Measurements from ENCODE around the gene HERC2. TPM values are rescaled to one million over a fixed set of nuclear protein-coding genes. Genes with fewer than 3 reads are reported as not detected.
"Not testable (repeated sequence)": the region's sequence is repeated elsewhere in the genome, so short reads cannot be mapped to it uniquely, and the experiment has no call there.

The HERC2 gene
- total and polyA plus RNA-seq, 10 donors = 16.1 to 79.8 (median 58.9) TPM

DNA sequence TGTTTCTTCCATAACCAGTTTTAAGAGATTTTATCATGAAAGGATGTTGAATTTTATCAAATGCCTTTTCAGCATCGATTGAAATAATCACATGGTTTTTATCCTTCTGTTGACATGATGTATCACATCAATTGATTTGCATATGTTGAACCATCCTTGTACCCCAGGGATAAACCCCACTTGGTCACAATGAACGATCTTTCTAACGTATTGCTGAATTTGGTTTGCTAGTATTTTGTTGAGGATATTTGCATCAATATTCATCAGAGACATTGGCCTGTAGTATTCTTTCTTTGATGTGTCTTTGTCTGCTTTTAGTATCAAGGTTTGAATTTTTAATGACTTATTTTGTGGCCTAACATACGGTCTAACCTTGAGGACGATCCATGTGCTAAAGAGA is 13.3 kb downstream of the HERC2 start:
- 96 to 99% (median 97%) methylated on average over 5 of the region's 5 CpGs for WGBS, 5 donors
- intact Hi-C loops (cut with DNase I; ENCODE audit: low total_unique reads); DNase-seq: not testable (repeated sequence)

DNA sequence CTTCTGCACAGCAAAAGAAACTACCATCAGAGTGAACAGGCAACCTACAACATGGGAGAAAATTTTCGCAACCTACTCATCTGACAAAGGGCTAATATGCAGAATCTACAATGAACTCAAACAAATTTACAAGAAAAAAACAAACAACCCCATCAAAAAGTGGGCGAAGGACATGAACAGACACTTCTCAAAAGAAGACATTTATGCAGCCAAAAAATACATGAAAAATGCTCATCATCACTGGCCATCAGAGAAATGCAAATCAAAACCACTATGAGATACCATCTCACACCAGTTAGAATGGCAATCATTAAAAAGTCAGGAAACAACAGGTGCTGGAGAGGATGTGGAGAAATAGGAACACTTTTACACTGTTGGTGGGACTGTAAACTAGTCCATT is 16.3 kb downstream of the HERC2 start:
- H3K27me3 ChIP-seq (replicated peaks in 1 of 7); H3K4me1 ChIP-seq; intact Hi-C loops (cut with DNase I; ENCODE audit: low total_unique reads); H3K4me3 ChIP-seq; DNase-seq; H3K27ac ChIP-seq: not testable (repeated sequence)
- 94 to 100% (median 95%) methylated on average over 1 to 2 of the region's 2 CpGs for WGBS, 5 donors
- H3K9me3 ChIP-seq = peaks cover 0 to 27% (median 11%) of the 10 kb centered on the region in 8 donors
- peaks cover 0 to 19% (median 0%) of the 10 kb centered on the region in 6 donors for H3K36me3 ChIP-seq

More for the DNA sequence above, 13.3 kb downstream of the HERC2 start:
- not testable (repeated sequence) for H3K4me1 ChIP-seq; H3K27ac ChIP-seq; H3K27me3 ChIP-seq (replicated peaks in 1 of 7); H3K4me3 ChIP-seq
- Histone ChIP-seq H3K9me3 (peaks cover 0 to 27% (median 11%) of the 10 kb centered on the region in 8 donors), H3K36me3 (peaks cover 0 to 37% (median 0%) of the 10 kb centered on the region in 6 donors)

DNA sequence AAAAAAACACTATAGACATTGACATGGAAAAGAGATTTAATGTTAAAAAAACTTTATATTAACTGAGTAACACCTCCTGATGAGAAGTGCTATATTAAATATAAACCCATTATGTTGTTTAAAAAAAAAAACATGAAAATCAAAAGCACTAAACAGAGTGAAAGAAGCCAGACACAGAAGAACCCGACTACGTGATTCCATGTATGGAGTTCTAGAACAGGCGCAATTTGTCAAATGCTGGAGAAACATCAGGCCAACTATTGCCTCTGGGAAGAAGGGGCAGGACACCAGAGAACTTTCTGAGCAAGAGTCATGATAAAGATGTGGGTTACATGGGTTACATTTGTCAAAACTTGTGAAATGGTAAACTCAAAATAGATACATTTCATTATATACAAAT is 24.5 kb downstream of the HERC2 start:
- H3K27ac ChIP-seq; H3K4me1 ChIP-seq; H3K9me3 ChIP-seq; DNase-seq; intact Hi-C loops (cut with DNase I; ENCODE audit: low total_unique reads); H3K4me3 ChIP-seq; H3K27me3 ChIP-seq (replicated peaks in 1 of 7): not testable (repeated sequence)
- peaks cover 0 to 22% (median 2%) of the 10 kb centered on the region in 6 donors for H3K36me3 ChIP-seq
- 94 to 98% (median 97%) methylated on average over 3 of the region's 3 CpGs for WGBS, 5 donors

DNA sequence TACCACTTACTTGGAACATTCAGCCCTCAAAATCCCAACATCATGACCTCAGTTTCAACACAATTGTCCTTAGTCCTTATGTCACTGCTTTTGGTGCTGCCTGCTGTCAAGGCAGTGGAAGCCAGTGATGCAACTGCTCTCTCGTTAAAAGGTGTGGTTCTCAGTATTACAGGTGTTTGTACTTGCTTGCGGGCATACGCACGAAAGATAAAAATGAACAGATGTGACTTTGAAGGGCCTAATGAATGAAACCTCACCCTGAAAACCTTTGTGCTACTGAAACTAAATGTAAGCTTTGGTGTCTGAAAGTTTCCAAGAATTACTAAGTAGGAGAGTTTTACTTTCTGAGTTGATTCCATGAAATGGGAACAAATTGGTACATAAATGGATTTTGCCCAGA is 25.2 kb downstream of the HERC2 start:
- H3K9me3 ChIP-seq; H3K4me1 ChIP-seq; DNase-seq; H3K27me3 ChIP-seq (replicated peaks in 1 of 7); H3K4me3 ChIP-seq; H3K27ac ChIP-seq; intact Hi-C loops (cut with DNase I; ENCODE audit: low total_unique reads): not testable (repeated sequence)
- peaks cover 0 to 28% (median 8%) of the 10 kb centered on the region in 6 donors for H3K36me3 ChIP-seq
- 72 to 96% (median 88%) methylated on average over 3 to 4 of the region's 4 CpGs for WGBS, 5 donors

DNA sequence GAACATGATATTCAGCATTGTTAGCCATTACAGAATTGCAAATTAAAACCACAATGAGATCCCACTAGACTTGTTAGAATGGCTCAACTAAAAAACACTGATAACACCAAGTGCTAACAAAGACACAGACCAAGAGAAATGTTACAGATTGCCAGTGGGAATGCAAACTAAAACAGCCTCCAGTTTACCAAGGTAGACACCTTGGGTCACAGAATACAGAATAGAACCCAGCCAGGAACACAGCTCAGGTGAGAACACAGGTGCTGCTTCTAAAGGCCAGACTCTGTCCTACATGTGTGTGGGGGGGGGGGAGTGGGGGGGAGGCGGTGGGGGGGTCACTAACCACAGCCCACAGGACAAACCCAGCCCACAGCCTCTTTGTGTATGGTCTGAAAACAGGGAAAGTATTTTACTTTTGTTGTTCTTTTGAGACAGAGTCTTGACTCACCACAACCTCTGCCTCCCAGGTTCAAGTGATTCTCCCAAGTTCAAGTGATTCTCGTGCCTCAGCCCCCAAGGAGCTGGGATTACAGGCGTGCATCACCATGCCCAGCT is 26.9 kb downstream of the HERC2 start:
- 79 to 97% (median 83%) methylated on average over 2 to 3 of the region's 3 CpGs for WGBS, 5 donors
- H3K4me3 ChIP-seq; H3K27ac ChIP-seq; intact Hi-C loops (cut with DNase I; ENCODE audit: low total_unique reads); DNase-seq; H3K27me3 ChIP-seq (replicated peaks in 1 of 7); H3K4me1 ChIP-seq: not testable (repeated sequence)
- peaks cover 0 to 46% (median 19%) of the 10 kb centered on the region in 6 donors for H3K36me3 ChIP-seq
- H3K9me3 ChIP-seq = peaks cover 0 to 10% (median 5%) of the 10 kb centered on the region in 8 donors

DNA sequence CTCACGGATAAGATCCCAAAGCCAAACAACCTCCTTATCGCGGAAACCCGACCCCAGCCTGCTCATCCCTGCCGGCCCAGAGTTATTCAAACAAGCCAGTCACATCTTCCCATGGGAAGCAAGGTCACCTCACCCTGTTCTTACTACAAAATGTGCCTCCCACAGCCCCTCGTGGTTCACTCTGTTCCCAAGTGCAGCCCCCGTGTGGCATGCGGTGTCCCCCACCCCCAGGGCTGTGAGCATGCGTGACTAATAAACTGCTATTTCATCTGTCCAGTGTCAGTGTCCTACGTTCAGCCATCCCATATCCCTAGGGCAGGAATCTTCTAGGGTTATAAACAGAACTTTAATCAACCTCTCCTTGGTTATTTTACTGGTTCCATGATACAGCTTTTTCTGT is 27.4 kb downstream of the HERC2 start:
- DNase-seq; H3K4me1 ChIP-seq; H3K4me3 ChIP-seq; H3K27ac ChIP-seq; H3K27me3 ChIP-seq (replicated peaks in 1 of 7); intact Hi-C loops (cut with DNase I; ENCODE audit: low total_unique reads): not testable (repeated sequence)
- 87 to 96% (median 89%) methylated on average over 5 to 9 of the region's 10 CpGs for WGBS, 5 donors
- H3K9me3 ChIP-seq = peaks cover 0 to 14% (median 10%) of the 10 kb centered on the region in 8 donors
- peaks cover 0 to 50% (median 22%) of the 10 kb centered on the region in 6 donors for H3K36me3 ChIP-seq

DNA sequence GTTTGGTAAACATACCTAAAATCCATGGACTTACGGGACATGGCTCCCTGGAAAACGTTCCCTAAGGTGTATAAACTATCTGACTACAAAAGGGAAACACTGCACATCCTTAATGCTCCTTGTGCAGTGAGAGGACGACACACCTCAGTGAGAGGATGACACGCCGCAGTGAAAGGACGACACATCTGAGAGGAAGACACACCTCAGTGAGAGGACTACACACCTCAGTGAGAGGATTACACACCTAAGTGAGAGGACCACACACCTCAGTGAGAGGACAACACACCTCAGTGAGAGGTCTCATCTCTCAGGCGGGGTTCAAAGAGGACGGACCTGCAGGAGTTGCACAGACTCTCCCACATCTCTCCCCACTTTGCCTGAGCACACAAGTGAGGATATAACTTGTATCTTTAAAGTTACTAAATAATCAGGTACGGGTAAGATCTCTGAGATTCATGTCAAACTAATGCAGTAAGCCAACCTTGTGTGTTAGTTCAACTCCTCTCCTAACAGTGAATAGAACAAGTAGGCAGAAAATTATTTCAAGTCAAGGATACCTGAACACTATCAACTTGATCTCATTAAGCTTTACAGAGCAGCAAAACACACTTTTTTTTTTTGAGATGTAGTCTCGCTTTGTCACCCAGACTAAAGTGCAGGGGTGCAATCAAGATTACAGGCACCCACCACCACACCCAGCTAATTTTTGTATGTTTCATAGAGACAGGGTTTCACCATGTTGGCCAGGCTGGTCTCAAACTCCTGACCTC is 32.1 kb downstream of the HERC2 start:
- no peak overlapping the region for H3K27ac ChIP-seq
- no peaks in the 10 kb centered on the region for H3K27me3 ChIP-seq (replicated peaks in 1 of 7)
- 90 to 97% (median 95%) methylated on average over 10 of the region's 10 CpGs for WGBS, 5 donors
- TF ChIP-seq POLR2A (IDR thresholded peaks at IDR 0.05) (no peak), POLR2AphosphoS5 (IDR thresholded peaks at IDR 0.05) (no peak)
- TF ChIP-seq, protein P1, sequence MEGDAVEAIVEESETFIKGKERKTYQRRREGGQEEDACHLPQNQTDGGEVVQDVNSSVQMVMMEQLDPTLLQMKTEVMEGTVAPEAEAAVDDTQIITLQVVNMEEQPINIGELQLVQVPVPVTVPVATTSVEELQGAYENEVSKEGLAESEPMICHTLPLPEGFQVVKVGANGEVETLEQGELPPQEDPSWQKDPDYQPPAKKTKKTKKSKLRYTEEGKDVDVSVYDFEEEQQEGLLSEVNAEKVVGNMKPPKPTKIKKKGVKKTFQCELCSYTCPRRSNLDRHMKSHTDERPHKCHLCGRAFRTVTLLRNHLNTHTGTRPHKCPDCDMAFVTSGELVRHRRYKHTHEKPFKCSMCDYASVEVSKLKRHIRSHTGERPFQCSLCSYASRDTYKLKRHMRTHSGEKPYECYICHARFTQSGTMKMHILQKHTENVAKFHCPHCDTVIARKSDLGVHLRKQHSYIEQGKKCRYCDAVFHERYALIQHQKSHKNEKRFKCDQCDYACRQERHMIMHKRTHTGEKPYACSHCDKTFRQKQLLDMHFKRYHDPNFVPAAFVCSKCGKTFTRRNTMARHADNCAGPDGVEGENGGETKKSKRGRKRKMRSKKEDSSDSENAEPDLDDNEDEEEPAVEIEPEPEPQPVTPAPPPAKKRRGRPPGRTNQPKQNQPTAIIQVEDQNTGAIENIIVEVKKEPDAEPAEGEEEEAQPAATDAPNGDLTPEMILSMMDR (IDR thresholded peaks at IDR 0.05 in 8 of 11, conservative IDR thresholded peaks at IDR 0.05 in 3 of 11) = no peak
- no peak for DNase-seq
- intact Hi-C loops (cut with DNase I; ENCODE audit: low total_unique reads) = no loop called here
- H3K36me3 ChIP-seq = peaks cover 0 to 43% (median 23%) of the 10 kb centered on the region in 6 donors
- H3K4me3 ChIP-seq = no peak overlapping the region
- peaks cover 0 to 9% (median 0%) of the 10 kb centered on the region in 6 donors for H3K4me1 ChIP-seq
- peaks cover 0 to 14% (median 10%) of the 10 kb centered on the region in 8 donors for H3K9me3 ChIP-seq

DNA sequence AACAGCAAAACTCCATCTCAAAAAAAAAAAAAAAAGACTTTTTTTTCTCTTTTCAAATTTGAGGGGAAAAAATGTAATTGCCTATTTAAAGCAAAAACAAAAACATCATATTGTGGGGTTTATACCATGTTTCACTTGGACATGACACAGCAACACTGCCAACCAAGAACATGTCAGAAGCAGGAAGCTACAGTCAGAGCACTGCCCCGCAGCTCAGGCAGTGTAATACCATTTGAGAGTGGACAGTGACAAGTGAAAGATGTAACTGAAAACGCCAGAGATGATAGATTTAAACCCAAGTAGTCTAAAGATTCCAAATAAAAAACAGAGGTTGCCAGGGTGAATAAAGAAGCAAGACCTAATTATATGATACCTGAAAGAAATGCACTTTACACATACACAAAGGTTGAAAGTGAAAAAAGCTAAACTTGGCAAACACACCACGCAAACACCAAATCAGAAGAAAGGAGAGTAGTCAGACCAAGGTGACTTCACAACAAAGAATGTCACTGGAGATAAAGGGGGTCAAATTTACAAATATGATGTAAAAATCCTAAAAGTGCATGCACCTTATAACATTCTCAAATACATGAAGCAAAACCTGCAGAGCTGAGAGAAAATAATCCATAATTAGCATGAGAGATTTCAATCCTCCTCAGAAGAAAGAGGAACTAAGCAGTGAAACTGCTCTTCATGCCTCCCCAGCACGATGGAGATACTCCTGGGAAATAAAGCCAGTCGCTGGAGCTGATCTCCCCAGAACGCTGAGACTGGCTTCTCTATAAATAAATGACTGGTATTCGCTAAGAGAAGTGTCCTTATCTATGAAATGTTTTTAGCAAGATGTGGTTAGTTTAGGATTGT is 32.9 kb downstream of the HERC2 start:
- 54 to 68% (median 59%) methylated on average over 6 to 7 of the region's 7 CpGs for WGBS, 5 donors
- intact Hi-C loops (cut with DNase I; ENCODE audit: low total_unique reads) = not testable (repeated sequence)

DNA sequence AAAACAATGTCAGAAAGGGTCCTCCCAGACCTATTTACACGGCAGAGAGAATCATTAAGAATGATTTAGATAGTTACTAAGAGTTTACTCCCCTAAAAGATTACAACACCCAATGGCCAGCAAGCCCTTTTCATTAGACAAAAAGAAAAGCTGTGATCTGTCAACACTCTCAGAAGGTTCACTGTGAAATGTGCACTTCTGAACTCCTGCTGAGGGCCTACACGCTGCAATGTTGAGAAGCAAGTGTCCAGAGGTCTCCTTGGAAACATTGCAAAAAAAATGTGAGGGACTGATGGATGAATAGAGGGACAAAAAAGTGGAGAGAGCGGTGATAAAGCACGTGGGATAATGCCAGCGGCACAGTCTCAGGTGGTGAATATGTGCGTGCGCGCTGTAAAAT is 35.3 kb downstream of the HERC2 start:
- H3K27me3 ChIP-seq (replicated peaks in 1 of 7); H3K4me3 ChIP-seq; H3K27ac ChIP-seq; intact Hi-C loops (cut with DNase I; ENCODE audit: low total_unique reads); H3K4me1 ChIP-seq; DNase-seq: not testable (repeated sequence)
- H3K36me3 ChIP-seq = peaks cover 0 to 39% (median 15%) of the 10 kb centered on the region in 6 donors
- H3K9me3 ChIP-seq = peaks cover 0 to 21% (median 11%) of the 10 kb centered on the region in 8 donors
- 80 to 82% (median 81%) methylated on average over 7 to 8 of the region's 8 CpGs for WGBS, 5 donors

More for the DNA sequence above, 32.9 kb downstream of the HERC2 start:
- not testable (repeated sequence) for H3K4me3 ChIP-seq; H3K27me3 ChIP-seq (replicated peaks in 1 of 7); H3K27ac ChIP-seq; DNase-seq; H3K4me1 ChIP-seq
- H3K36me3 ChIP-seq = peaks cover 0 to 43% (median 23%) of the 10 kb centered on the region in 6 donors
- peaks cover 0 to 14% (median 10%) of the 10 kb centered on the region in 8 donors for H3K9me3 ChIP-seq

Data from spleen (tissue), 11 donors.